ENCODE data around the gene ASZ1.

GRCh38 chr7:117472335-117472734, 45.0 kb upstream of the ASZ1 start:
- TF ChIP-seq CTCF (IDR thresholded peaks at IDR 0.05; ENCODE audit: insufficient read depth, low read length, poor library complexity, severe bottlenecking): no peak
- TF ChIP-seq EZH2phosphoT487 (conservative IDR thresholded peaks at IDR 0.05; ENCODE audit: low read length): no peak
